NCI-H82 treated with DMSO at 0.1 percent for 48 hours (cell line): ENCODE measurements around the gene TEAD3.

ENCODE experiments used
- DNase-seq: peaks from one replicate; lab custom pipeline; 2025; ENCODE audit not compliant: unreplicated experiment; lab: John Stamatoyannopoulos, UW

The TEAD3 gene

DNA sequence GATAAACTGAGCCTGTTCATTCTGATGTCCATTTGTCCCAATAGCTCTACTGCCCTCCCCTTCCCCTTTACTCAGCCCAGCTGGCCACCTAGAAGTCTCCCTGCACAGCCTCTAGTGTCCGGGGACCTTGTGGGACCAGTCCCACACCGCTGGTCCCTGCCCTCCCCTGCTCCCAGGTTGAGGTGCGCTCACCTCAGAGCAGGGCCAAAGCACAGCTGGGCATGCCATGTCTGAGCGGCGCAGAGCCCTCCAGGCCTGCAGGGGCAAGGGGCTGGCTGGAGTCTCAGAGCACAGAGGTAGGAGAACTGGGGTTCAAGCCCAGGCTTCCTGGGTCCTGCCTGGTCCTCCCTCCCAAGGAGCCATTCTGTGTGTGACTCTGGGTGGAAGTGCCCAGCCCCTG, 69.4 kb downstream of the TEAD3 start:
- DNase-seq: no peak

DNA sequence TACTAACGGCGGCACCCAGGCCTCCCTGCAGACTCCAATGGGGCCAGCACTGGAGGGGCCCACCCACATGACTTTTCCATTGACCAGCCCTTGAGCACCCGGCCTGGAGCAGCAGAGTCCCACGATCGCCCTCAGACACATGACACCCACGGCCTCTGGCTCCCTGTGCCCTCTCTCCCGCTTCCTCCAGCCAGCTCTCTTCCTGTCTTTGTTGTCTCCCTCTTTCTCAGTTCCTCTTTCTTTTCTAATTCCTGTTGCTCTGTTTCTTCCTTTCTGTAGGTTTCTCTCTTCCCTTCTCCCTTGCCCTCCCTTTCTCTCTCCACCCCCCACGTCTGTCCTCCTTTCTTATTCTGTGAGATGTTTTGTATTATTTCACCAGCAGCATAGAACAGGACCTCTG, 70.8 kb downstream of the TEAD3 start:
- DNase-seq: no peak

DNA sequence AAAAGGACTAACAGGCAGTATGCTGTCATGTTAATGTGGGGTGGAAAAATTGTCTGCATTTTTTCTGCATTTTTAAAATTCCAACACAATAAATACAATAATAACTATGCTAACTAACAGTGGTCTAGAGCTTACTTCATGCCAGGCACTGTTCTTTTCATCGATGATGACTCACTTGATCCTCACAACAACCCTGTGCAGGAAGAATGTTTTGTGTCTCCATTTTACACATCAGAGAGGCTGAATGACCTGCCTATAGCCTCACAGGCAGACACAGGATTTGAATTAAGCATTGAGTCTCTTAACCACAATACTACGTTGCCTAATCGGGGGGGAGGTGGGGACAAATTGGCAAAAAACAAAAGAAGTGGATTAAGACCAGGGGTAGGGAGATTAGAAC, 71.6 kb downstream of the TEAD3 start:
- DNase-seq: no peak
